GM12864 (cell line): Measurements from ENCODE around the gene PPARD.

Experiments used
- DNase-seq: peaks from one replicate; pipeline ENCODE4 v3.0.0-alpha.2; 2011; ENCODE audit warnings: low read depth
- H3K4me3 ChIP-seq: 2 replicates; pipeline ENCODE4 v1.5.1; 2011; ENCODE audit warnings: mild to moderate bottlenecking, low read depth, low read length, control low read depth
- TF ChIP-seq, protein P1 (sequence below): IDR thresholded peaks from 2 replicates; pipeline ENCODE4 v1.5.1; 2011; ENCODE audit warnings: low read depth, mild to moderate bottlenecking, moderate library complexity, low read length, control low read depth, inconsistent platforms; ENCODE audit errors: missing control alignments

Gene PPARD

DNA sequence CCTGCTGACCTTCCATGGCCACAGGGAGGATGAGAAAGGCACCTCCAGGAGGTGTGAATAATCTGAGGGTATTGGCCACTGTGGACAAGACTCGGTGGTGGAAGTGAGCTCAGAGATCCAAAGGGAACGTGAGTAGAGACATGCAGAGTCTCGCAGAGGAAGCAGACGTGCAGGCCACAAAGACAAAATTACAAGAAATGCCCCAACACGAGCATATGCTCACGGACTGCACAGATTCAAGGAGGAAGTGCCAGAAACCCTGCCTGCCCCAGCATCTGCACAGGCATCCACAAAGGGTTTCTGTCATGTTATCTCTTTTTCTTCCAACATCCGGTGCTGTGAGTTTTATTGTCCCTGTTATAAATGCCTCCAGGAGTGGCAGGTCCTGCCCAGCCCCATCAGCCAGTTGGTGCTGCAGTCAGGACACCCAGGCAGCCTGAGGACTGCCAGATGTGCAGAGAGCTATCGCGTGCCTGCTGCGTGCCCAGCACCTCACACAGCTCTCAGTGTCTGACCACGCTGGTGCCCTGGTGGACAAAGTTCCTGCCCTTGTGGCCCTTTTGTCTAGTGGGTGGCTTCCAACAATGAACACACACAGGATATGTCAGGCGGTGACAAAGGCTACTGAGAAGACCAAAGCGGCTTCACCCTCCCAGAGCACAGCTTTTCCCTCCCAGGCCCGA is 75.8 kb downstream of the PPARD start:
- TF ChIP-seq, protein P1, sequence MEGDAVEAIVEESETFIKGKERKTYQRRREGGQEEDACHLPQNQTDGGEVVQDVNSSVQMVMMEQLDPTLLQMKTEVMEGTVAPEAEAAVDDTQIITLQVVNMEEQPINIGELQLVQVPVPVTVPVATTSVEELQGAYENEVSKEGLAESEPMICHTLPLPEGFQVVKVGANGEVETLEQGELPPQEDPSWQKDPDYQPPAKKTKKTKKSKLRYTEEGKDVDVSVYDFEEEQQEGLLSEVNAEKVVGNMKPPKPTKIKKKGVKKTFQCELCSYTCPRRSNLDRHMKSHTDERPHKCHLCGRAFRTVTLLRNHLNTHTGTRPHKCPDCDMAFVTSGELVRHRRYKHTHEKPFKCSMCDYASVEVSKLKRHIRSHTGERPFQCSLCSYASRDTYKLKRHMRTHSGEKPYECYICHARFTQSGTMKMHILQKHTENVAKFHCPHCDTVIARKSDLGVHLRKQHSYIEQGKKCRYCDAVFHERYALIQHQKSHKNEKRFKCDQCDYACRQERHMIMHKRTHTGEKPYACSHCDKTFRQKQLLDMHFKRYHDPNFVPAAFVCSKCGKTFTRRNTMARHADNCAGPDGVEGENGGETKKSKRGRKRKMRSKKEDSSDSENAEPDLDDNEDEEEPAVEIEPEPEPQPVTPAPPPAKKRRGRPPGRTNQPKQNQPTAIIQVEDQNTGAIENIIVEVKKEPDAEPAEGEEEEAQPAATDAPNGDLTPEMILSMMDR, result no peak
- DNase-seq, result no peak
- H3K4me3 ChIP-seq, result no peak overlapping the region

- TF ChIP-seq, protein P1, result peak; percentile 9
- no peak overlapping the region for H3K4me3 ChIP-seq
- DNase-seq, result no peak
These were observed 77.1 kb downstream of the PPARD start for GRCh38 chr6:35419417-35419816.

- H3K4me3 ChIP-seq, result no peak overlapping the region
- DNase-seq, result no peak
- TF ChIP-seq, protein P1, result no peak
These were observed 77.6 kb downstream of the PPARD start for GRCh38 chr6:35419961-35420360.

DNA sequence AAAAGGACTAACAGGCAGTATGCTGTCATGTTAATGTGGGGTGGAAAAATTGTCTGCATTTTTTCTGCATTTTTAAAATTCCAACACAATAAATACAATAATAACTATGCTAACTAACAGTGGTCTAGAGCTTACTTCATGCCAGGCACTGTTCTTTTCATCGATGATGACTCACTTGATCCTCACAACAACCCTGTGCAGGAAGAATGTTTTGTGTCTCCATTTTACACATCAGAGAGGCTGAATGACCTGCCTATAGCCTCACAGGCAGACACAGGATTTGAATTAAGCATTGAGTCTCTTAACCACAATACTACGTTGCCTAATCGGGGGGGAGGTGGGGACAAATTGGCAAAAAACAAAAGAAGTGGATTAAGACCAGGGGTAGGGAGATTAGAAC is 82.9 kb downstream of the PPARD start:
- TF ChIP-seq, protein P1, result no peak
- no peak for DNase-seq
- no peak overlapping the region for H3K4me3 ChIP-seq

GRCh38 chr6:35426074-35426473 is 83.7 kb downstream of the PPARD start:
- no peak for DNase-seq
- TF ChIP-seq, protein P1, result no peak

DNA sequence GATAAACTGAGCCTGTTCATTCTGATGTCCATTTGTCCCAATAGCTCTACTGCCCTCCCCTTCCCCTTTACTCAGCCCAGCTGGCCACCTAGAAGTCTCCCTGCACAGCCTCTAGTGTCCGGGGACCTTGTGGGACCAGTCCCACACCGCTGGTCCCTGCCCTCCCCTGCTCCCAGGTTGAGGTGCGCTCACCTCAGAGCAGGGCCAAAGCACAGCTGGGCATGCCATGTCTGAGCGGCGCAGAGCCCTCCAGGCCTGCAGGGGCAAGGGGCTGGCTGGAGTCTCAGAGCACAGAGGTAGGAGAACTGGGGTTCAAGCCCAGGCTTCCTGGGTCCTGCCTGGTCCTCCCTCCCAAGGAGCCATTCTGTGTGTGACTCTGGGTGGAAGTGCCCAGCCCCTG is 85.1 kb downstream of the PPARD start:
- no peak overlapping the region for H3K4me3 ChIP-seq
- TF ChIP-seq, protein P1, result no peak
- no peak for DNase-seq

More at GRCh38 chr6:35426074-35426473, 83.7 kb downstream of the PPARD start:
- H3K4me3 ChIP-seq, result no peak overlapping the region

DNA sequence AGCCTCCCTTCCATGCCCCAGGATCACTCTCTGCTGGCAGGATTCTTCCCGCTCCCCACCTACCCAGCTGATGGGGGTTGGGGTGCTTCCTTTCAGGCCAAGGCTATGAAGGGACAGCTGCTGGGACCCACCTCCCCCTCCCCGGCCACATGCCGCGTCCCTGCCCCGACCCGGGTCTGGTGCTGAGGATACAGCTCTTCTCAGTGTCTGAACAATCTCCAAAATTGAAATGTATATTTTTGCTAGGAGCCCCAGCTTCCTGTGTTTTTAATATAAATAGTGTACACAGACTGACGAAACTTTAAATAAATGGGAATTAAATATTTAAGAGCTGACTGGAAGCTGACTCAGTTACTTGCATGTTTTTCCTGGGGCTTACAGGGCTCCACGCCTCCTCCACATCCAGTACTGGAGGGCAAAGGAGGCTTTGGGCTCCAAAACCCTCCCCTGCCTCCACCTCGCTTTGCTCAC is 85.5 kb downstream of the PPARD start:
- TF ChIP-seq, protein P1, result no peak
- no peak for DNase-seq
- H3K4me3 ChIP-seq, result no peak overlapping the region
